H1 (cell line): ENCODE data around the gene TCP11. TPM values are rescaled to one million over a fixed set of nuclear protein-coding genes. Genes with fewer than 3 reads are reported as not detected.

ENCODE experiments used
- CHD1 ChIP-seq: IDR thresholded peaks from 2 replicates; pipeline ENCODE4 v1.6.1; 2012; ENCODE audit warnings: low read depth, low read length, improper control_type of control experiment
- FOSL1 ChIP-seq: IDR thresholded peaks from 2 replicates; pipeline ENCODE4 v1.6.1; 2011; ENCODE audit warnings: mild to moderate bottlenecking, low read depth, low read length, moderate library complexity; ENCODE audit not compliant: insufficient read depth
- KDM4A ChIP-seq: IDR thresholded peaks from one replicate; pipeline ENCODE4 v1.7.1; 2012; ENCODE audit warnings: low read depth, mild to moderate bottlenecking, moderate library complexity, low read length, inconsistent platforms; ENCODE audit not compliant: severe bottlenecking
- SAP30 ChIP-seq: fragments of 300-600 bp; sonication (generic); IDR thresholded peaks from 2 replicates; pipeline ENCODE4 v1.7.1; 2012; ENCODE audit warnings: low read length, moderate library complexity, mild to moderate bottlenecking, inconsistent platforms; ENCODE audit not compliant: insufficient read depth, insufficient replicate concordance
- SP1 ChIP-seq: IDR thresholded peaks from 2 replicates; pipeline ENCODE4 v1.6.1; 2011; ENCODE audit warnings: low read depth, low read length
- polyA plus RNA-seq, 7 experiments: library from polyadenylated mRNA; depleted of rRNA in 3 of 7; stranded (reverse) in 5 of 7; unstranded in 2 of 7; fragments of >200 nt in 5 of 7; fragments of 200-250 nt in 2 of 7; gene quantifications; 1 replicate in 5 of 7; 2 replicates in 1 of 7; 4 replicates in 1 of 7; pipeline versions ENCODE4 v1.2.1 to v1.2.3, GENCODE V29; 2011 to 2013; ENCODE audit warnings: missing spikeins in 2 of 7, mixed read lengths in 2 of 7
- total RNA-seq: library from RNA; stranded (reverse); fragmentation: NEBNext Ultra II Directional; extraction: Animal tissue kit (Norgen Biotek cat#: 25700); gene quantifications from 2 replicates; pipeline ENCODE4 v1.2.1, GENCODE V29; 2021

The TCP11 gene
- total and polyA plus RNA-seq, 2 of the 8 experiments (the other 6 are each of a cell fraction or from before 2014, with no cell fraction given) = 0.11 TPM; not detected in 1

DNA sequence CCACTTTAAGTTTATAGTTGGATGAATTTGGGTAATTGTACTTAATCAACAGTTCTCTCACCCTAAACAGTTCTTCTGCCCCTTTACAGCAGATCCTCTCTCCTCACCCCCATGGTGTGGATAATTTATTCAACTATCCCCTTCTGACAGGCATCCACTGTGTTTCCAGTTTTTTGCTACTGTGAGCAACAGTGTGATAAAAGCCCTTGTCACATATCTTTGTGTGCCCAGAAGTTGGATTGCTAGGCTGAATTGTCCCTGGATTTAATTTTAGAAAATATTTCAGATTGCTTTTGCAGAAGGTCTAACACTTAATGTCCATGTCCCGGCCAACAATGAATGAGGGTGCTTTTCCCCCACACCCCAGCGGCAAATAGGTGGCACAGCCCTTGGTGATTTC lies 42.1 kb upstream of the TCP11 start (continued):
- TF ChIP-seq SP1 (no peak), KDM4A (no peak), SAP30 (no peak), CHD1 (no peak), FOSL1 (no peak)
